ENCODE data around the gene PRPF6. TPM values are rescaled to one million over a fixed set of nuclear protein-coding genes. Genes with fewer than 3 reads are reported as not detected.

The PRPF6 gene
- total and polyA plus RNA-seq, 2 of the 13 experiments (the other 11 are each of a cell fraction or from before 2014, with no cell fraction given): 63.7 to 101 TPM

GRCh38 chr20:64063389-64064144 lies 82.6 kb downstream of the PRPF6 start (continued):
- TF ChIP-seq ARID5B (CRISPR knock-in tag; IDR thresholded peaks at IDR 0.05) (no peak), ZNF672 (CRISPR knock-in tag; IDR thresholded peaks at IDR 0.05) (no peak), TBX2 (CRISPR knock-in tag; IDR thresholded peaks at IDR 0.05; ENCODE audit: borderline replicate concordance) (no peak), CREBL2 (CRISPR knock-in tag; IDR thresholded peaks at IDR 0.05; ENCODE audit: borderline replicate concordance) (0 out of 2 replicates have a peak, but pooled peaks have one; percentile 16), HOXA9 (CRISPR knock-in tag; IDR thresholded peaks at IDR 0.05; ENCODE audit: borderline replicate concordance) (0 out of 2 replicates have a peak, but pooled peaks have one; percentile 17), ZNF710 (CRISPR knock-in tag; IDR thresholded peaks at IDR 0.05; ENCODE audit: borderline replicate concordance) (0 out of 2 replicates have a peak, but pooled peaks have one; percentile 53), TFE3 (CRISPR knock-in tag; IDR thresholded peaks at IDR 0.05) (no peak), PBX2 (CRISPR knock-in tag; IDR thresholded peaks at IDR 0.05) (0 out of 2 replicates have a peak, but pooled peaks have one; percentile 23), PRDM10 (CRISPR knock-in tag; IDR thresholded peaks at IDR 0.05; ENCODE audit: low read depth) (no peak), ZNF367 (CRISPR knock-in tag; IDR thresholded peaks at IDR 0.05; ENCODE audit: borderline replicate concordance) (no peak), ZNF282 (IDR thresholded peaks at IDR 0.05; ENCODE audit: partially characterized antibody) (no peak), SMC3 (IDR thresholded peaks at IDR 0.05; ENCODE audit: low read length) (no peak)

Measured in HepG2 (cell line).